Breast epithelium (tissue), 4 donors: ENCODE measurements around the gene IL3. TPM values are rescaled to one million over a fixed set of nuclear protein-coding genes. Genes with fewer than 3 reads are reported as not detected.

Source experiments
- DNase-seq, 2 donors: peaks; one replicate each; pipeline ENCODE4 v3.0.0-alpha.2; 2019; ENCODE audit warnings: low spot score in 2 of 2
- H3K27ac ChIP-seq, 2 donors: fragments of 200-600 bp; sonication (generic) in 1 of 2; one replicate each; pipeline ENCODE4 v1.5.1; 2016 to 2019; ENCODE audit warnings: mild to moderate bottlenecking in 1 of 2
- H3K27me3 ChIP-seq, 2 donors: fragments of 200-600 bp; sonication (generic) in 1 of 2; one replicate each; pipeline versions ENCODE4 v1.5.1 to v1.6.0; 2017 to 2019; ENCODE audit warnings: control low read depth in 1 of 2, mild to moderate bottlenecking in 1 of 2
- H3K36me3 ChIP-seq: fragments of 200-600 bp; one replicate; pipeline ENCODE4 v1.5.1; 2019
- H3K4me1 ChIP-seq, 2 donors: fragments of 200-600 bp; sonication (generic); one replicate each; pipeline ENCODE4 v1.5.1; 2016 to 2019; ENCODE audit warnings: control low read depth in 1 of 2
- H3K4me3 ChIP-seq, 3 donors: fragments of 200-600 bp; sonication (generic); 1 replicate in 2 of 3; 2 replicates in 1 of 3; pipeline ENCODE4 v1.5.1; 2016 to 2019; ENCODE audit warnings: mild to moderate bottlenecking in 3 of 3, moderate library complexity in 2 of 3
- H3K9me3 ChIP-seq, 2 donors: fragments of 200-600 bp; sonication (generic) in 1 of 2; one replicate each; pipeline ENCODE4 v1.5.1; 2016 to 2019; ENCODE audit warnings: control low read depth in 1 of 2
- POLR2A ChIP-seq: fragments of 450-650 bp; IDR thresholded peaks from one replicate; pipeline ENCODE4 v1.6.1; 2016; ENCODE audit warnings: antibody characterized with exemption, mild to moderate bottlenecking, moderate library complexity
- POLR2AphosphoS5 ChIP-seq, 3 donors: sonication (generic); formaldehyde crosslinking; IDR thresholded peaks; one replicate each; pipeline ENCODE4 v1.6.1; 2017; ENCODE audit warnings: antibody characterized with exemption in 3 of 3
- intact Hi-C: fragments of 100-400 bp; cut with DNase I; formaldehyde crosslinking; loops from one replicate; pipeline ENCODE4 v1.15.1; 2023; ENCODE audit warnings: low total_unique reads
- total RNA-seq, 3 donors: library from RNA; depleted of rRNA; stranded (reverse); fragments of >200 nt; gene quantifications; one replicate each; pipeline ENCODE4 v1.1.0, GENCODE V29; 2016
- TF ChIP-seq, protein P1 (sequence below), 3 donors: fragments of 450-650 bp; IDR thresholded peaks; one replicate each; pipeline ENCODE4 v1.5.1; 2016 to 2017; ENCODE audit warnings: antibody characterized with exemption in 3 of 3, mild to moderate bottlenecking in 3 of 3, moderate library complexity in 3 of 3

The IL3 gene
- total RNA-seq, 3 donors from 2014 or later, result not detected

GRCh38 chr5:132017738-132018625 is 42.5 kb upstream of the IL3 start:
- H3K4me3 ChIP-seq, result no peak overlapping the region
- H3K9me3 ChIP-seq, result no peaks in the 10 kb centered on the region
- DNase-seq, result no peak
- H3K27ac ChIP-seq, result no peak overlapping the region
- no peaks in the 10 kb centered on the region for H3K36me3 ChIP-seq
- TF ChIP-seq POLR2A (no peak), POLR2AphosphoS5 (IDR thresholded peaks at IDR 0.05) (no peak)
- TF ChIP-seq, protein P1, sequence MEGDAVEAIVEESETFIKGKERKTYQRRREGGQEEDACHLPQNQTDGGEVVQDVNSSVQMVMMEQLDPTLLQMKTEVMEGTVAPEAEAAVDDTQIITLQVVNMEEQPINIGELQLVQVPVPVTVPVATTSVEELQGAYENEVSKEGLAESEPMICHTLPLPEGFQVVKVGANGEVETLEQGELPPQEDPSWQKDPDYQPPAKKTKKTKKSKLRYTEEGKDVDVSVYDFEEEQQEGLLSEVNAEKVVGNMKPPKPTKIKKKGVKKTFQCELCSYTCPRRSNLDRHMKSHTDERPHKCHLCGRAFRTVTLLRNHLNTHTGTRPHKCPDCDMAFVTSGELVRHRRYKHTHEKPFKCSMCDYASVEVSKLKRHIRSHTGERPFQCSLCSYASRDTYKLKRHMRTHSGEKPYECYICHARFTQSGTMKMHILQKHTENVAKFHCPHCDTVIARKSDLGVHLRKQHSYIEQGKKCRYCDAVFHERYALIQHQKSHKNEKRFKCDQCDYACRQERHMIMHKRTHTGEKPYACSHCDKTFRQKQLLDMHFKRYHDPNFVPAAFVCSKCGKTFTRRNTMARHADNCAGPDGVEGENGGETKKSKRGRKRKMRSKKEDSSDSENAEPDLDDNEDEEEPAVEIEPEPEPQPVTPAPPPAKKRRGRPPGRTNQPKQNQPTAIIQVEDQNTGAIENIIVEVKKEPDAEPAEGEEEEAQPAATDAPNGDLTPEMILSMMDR (IDR thresholded peaks at IDR 0.05), result no peak
- intact Hi-C loops, result no loop called here
- peaks cover 0 to 7% of the 10 kb centered on the region in 2 donors for H3K27me3 ChIP-seq
- H3K4me1 ChIP-seq, result no peaks in the 10 kb centered on the region

DNA sequence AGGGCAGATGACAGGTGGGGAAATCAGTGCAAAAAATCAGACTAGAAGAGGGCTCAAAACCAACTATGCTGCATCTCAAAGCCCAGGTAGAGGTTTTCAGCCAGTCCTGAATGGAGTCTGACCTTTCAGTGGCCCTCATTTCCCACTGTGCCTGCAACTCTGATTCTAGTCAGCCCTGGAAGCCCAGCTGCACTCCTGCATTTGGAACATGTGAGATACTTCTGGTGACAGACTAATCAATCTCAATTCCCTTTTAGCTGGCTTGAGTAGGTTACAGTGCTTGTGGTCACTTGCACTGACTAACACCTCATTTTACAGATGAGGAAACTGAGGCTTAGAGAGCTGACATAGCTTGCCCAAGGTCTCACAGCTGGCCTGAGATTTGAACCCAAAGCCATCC is 41.1 kb upstream of the IL3 start:
- no peak for DNase-seq
- TF ChIP-seq POLR2A (no peak), POLR2AphosphoS5 (IDR thresholded peaks at IDR 0.05) (no peak)
- TF ChIP-seq, protein P1 (IDR thresholded peaks at IDR 0.05), result no peak
- intact Hi-C loops, result no loop called here

DNA sequence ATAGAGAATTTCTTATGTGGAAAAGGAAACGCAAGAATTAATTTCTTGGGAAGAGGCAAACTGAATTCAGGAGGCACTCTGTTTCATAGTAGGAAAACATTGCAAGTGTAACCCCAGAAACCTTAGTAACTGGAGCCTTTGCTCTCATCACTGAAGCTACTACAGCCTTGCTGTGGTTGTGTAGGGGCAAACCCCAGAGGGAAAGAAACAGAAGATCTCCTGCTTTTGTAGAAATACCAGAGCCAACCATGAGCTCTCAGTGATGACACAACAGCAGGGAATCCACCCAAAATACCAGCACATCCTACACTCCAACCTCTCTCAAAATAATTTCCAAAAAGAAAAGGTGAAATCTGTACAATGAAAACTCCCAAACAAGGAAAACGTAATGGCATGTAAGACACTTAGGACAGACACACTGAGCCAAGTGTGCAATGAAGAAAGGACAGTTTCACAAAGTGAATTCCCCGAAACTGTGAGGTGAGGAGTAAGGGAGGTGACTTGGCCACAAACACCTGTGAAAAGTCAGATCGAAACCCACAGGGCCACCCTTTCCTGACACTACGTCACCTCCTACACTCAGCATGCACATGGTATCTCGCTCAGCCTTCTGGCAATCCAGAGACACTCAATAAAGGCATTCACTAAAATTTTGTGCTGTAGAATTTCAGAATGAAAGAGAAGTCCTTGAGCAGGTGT is 40.4 kb upstream of the IL3 start:
- intact Hi-C loops, result no loop called here
- no peak for DNase-seq
- H3K27ac ChIP-seq, result no peak overlapping the region
- peaks cover 0 to 8% of the 10 kb centered on the region in 2 donors for H3K27me3 ChIP-seq
- no peak overlapping the region for H3K4me3 ChIP-seq
- H3K4me1 ChIP-seq, result no peaks in the 10 kb centered on the region
- no peaks in the 10 kb centered on the region for H3K36me3 ChIP-seq
- TF ChIP-seq, protein P1 (IDR thresholded peaks at IDR 0.05), result no peak
- TF ChIP-seq POLR2AphosphoS5 (IDR thresholded peaks at IDR 0.05), result no peak
- TF ChIP-seq POLR2A, result no peak
- H3K9me3 ChIP-seq, result no peaks in the 10 kb centered on the region

More for the DNA sequence above, 41.1 kb upstream of the IL3 start:
- no peaks in the 10 kb centered on the region for H3K36me3 ChIP-seq
- no peak overlapping the region for H3K4me3 ChIP-seq
- H3K27ac ChIP-seq, result no peak overlapping the region
- peaks cover 0 to 7% of the 10 kb centered on the region in 2 donors for H3K27me3 ChIP-seq
- H3K9me3 ChIP-seq, result no peaks in the 10 kb centered on the region
- H3K4me1 ChIP-seq, result no peaks in the 10 kb centered on the region

GRCh38 chr5:132020568-132021339 is 39.7 kb upstream of the IL3 start:
- no peaks in the 10 kb centered on the region for H3K4me1 ChIP-seq
- H3K9me3 ChIP-seq, result no peaks in the 10 kb centered on the region
- H3K4me3 ChIP-seq, result no peak overlapping the region
- peaks cover 0 to 12% of the 10 kb centered on the region in 2 donors for H3K27me3 ChIP-seq
- intact Hi-C loops, result no loop called here
- no peak overlapping the region for H3K27ac ChIP-seq
- TF ChIP-seq, protein P1 (IDR thresholded peaks at IDR 0.05), result no peak
- DNase-seq, result no peak
- no peaks in the 10 kb centered on the region for H3K36me3 ChIP-seq
